Activated CD4-positive, alpha-beta T cell treated with anti-CD3 and anti-CD28 coated beads, Interleukin-2, amount 10 ng/mL, durations not matched to agents 7 days and 5 days (primary cell): ENCODE results near the gene DGKD. TPM values are rescaled to one million over a fixed set of nuclear protein-coding genes. Genes with fewer than 3 reads are reported as not detected.

Source experiments
- CTCF ChIA-PET: fragments of 350-600 bp; sonication (Branson Sonifier 250); formaldehyde crosslinking; loops from one replicate; lab custom pipeline; 2021; ENCODE audit warnings: antibody characterized with exemption; lab: Charles Lee
- POLR2A ChIA-PET: fragments of 350-600 bp; sonication (Branson Sonifier 250); formaldehyde crosslinking; loops from one replicate; lab custom pipeline; 2021; ENCODE audit warnings: antibody characterized with exemption; lab: Charles Lee
- DNase-seq: peaks from one replicate; pipeline ENCODE4 v3.0.0-alpha.2; 2020
- H3K27ac Mint-ChIP-seq: one replicate; pipeline ENCODE4 v1.8.0; 2021; ENCODE audit warnings: mild to moderate bottlenecking, moderate library complexity, mixed read lengths
- H3K27me3 Mint-ChIP-seq: one replicate; pipeline ENCODE4 v1.8.0; 2021; ENCODE audit warnings: mixed read lengths
- H3K36me3 Mint-ChIP-seq: one replicate; pipeline ENCODE4 v1.8.0; 2021; ENCODE audit warnings: low read depth, mixed read lengths
- H3K4me1 Mint-ChIP-seq: one replicate; pipeline ENCODE4 v1.8.0; 2021; ENCODE audit warnings: mixed read lengths
- H3K4me3 Mint-ChIP-seq: one replicate; pipeline ENCODE4 v1.8.0; 2021; ENCODE audit warnings: mild to moderate bottlenecking, moderate library complexity, mixed read lengths
- H3K9me3 Mint-ChIP-seq: one replicate; pipeline ENCODE4 v1.8.0; 2021; ENCODE audit warnings: mixed read lengths
- total RNA-seq, 2 experiments: library from RNA; stranded (reverse); gene quantifications; one replicate each; pipeline ENCODE4 v1.2.3, GENCODE V29; 2021

DGKD gene
- total RNA-seq, 2 experiments from 2014 or later: 84.1 to 97.5 TPM

- H3K4me1 Mint-ChIP-seq: peaks cover 18% of the 10 kb centered on the region
- peaks cover 33% of the 10 kb centered on the region for H3K9me3 Mint-ChIP-seq
- H3K4me3 Mint-ChIP-seq: no peak overlapping the region
- H3K27me3 Mint-ChIP-seq: no peaks in the 10 kb centered on the region
- peaks cover 32% of the 10 kb centered on the region for H3K36me3 Mint-ChIP-seq
- CTCF ChIA-PET: no interaction called here
- POLR2A ChIA-PET: no interaction called here
- H3K27ac Mint-ChIP-seq: no peak overlapping the region
- DNase-seq: no peak
These were observed 147.1 kb downstream of the DGKD start for GRCh38 chr2:233501198-233502076.

GRCh38 chr2:233503481-233503880 is 149.2 kb downstream of the DGKD start:
- H3K27ac Mint-ChIP-seq: no peak overlapping the region
- no peak overlapping the region for H3K4me3 Mint-ChIP-seq
- CTCF ChIA-PET: interaction anchor here (1.5 kb wide), 1 partner anchor 70 kb away, joined by 4 read pairs; no protein-coding TSS in a partner anchor
- POLR2A ChIA-PET: no interaction called here
- peaks cover 15% of the 10 kb centered on the region for H3K4me1 Mint-ChIP-seq
- H3K27me3 Mint-ChIP-seq: no peaks in the 10 kb centered on the region
- H3K36me3 Mint-ChIP-seq: peaks cover 32% of the 10 kb centered on the region
- no peak for DNase-seq
- H3K9me3 Mint-ChIP-seq: peaks cover 33% of the 10 kb centered on the region

GRCh38 chr2:233503947-233504637 is 149.8 kb downstream of the DGKD start:
- no peak for DNase-seq
- H3K27me3 Mint-ChIP-seq: no peaks in the 10 kb centered on the region
- no peak overlapping the region for H3K27ac Mint-ChIP-seq
- POLR2A ChIA-PET: no interaction called here
- peaks cover 15% of the 10 kb centered on the region for H3K4me1 Mint-ChIP-seq
- CTCF ChIA-PET: interaction anchor here (1.5 kb wide), 1 partner anchor 69 kb away, joined by 4 read pairs; no protein-coding TSS in a partner anchor
- peaks cover 33% of the 10 kb centered on the region for H3K9me3 Mint-ChIP-seq
- peaks cover 32% of the 10 kb centered on the region for H3K36me3 Mint-ChIP-seq
- H3K4me3 Mint-ChIP-seq: no peak overlapping the region

- no peaks in the 10 kb centered on the region for H3K4me1 Mint-ChIP-seq
- H3K27ac Mint-ChIP-seq: no peak overlapping the region
- no peaks in the 10 kb centered on the region for H3K36me3 Mint-ChIP-seq
- H3K4me3 Mint-ChIP-seq: no peak overlapping the region
- H3K27me3 Mint-ChIP-seq: no peaks in the 10 kb centered on the region
- CTCF ChIA-PET: no interaction called here
- DNase-seq: no peak
- POLR2A ChIA-PET: interaction anchor here (0.6 kb wide), 1 partner anchor 297 kb away, joined by 4 read pairs; no protein-coding TSS in a partner anchor
- H3K9me3 Mint-ChIP-seq: no peaks in the 10 kb centered on the region
These were observed 159.8 kb downstream of the DGKD start for GRCh38 chr2:233513953-233514655.

GRCh38 chr2:233519787-233520611 is 165.7 kb downstream of the DGKD start:
- Mint-ChIP-seq H3K4me3 (no peak overlapping the region), H3K27me3 (no peaks in the 10 kb centered on the region), H3K36me3 (no peaks in the 10 kb centered on the region), H3K27ac (no peak overlapping the region), H3K4me1 (no peaks in the 10 kb centered on the region), H3K9me3 (no peaks in the 10 kb centered on the region)
- POLR2A ChIA-PET: no interaction called here
- no peak for DNase-seq
- CTCF ChIA-PET: no interaction called here

Other genes starting within 250 kb of the DGKD start
- 10 to 100 TPM; 52.6 to 55.4 TPM for gene ATG16L1, start 102.8 kb upstream of the DGKD start, total RNA-seq
- gene SAG, start 46.7 kb upstream of the DGKD start, total RNA-seq: not detected
- 1 to 10 TPM; 5.5 to 6.0 TPM for gene USP40, start 212.3 kb downstream of the DGKD start, total RNA-seq